Ovary (tissue), 3 donors: ENCODE measurements around the gene EPOP.

Experiments used
- CTCF ChIP-seq, 3 donors: fragments of 450-650 bp in 2 of 3; fragments of 200-600 bp in 1 of 3; IDR thresholded peaks; one replicate each; pipeline versions ENCODE4 v1.5.1 to v1.8.0; 2016 to 2022; ENCODE audit warnings: antibody characterized with exemption in 3 of 3, mild to moderate bottlenecking in 1 of 3
- EP300 ChIP-seq: sonication (generic); formaldehyde crosslinking; IDR thresholded peaks from one replicate; pipeline ENCODE4 v1.6.1; 2017; ENCODE audit warnings: antibody characterized with exemption
- POLR2A ChIP-seq: fragments of 450-650 bp; IDR thresholded peaks from one replicate; pipeline ENCODE4 v1.6.1; 2017; ENCODE audit warnings: antibody characterized with exemption, mild to moderate bottlenecking, moderate library complexity
- donor health status: DM: no; HTN: no; CAD: no.

GRCh38 chr17:38632334-38632733, 42.4 kb downstream of the EPOP start:
- TF ChIP-seq EP300: no peak
- no peak for TF ChIP-seq POLR2A
- TF ChIP-seq CTCF (IDR thresholded peaks at IDR 0.05): no peak
